Femur (tissue), 1 donor: ENCODE results near the gene TRIM65.
A peak's percentile ranks its signal among the peaks of the same experiment; 100 is the strongest.

Source experiments
- DNase-seq: peaks from one replicate; pipeline ENCODE4 v3.0.0-alpha.2; 2017

The TRIM65 gene, protein sequence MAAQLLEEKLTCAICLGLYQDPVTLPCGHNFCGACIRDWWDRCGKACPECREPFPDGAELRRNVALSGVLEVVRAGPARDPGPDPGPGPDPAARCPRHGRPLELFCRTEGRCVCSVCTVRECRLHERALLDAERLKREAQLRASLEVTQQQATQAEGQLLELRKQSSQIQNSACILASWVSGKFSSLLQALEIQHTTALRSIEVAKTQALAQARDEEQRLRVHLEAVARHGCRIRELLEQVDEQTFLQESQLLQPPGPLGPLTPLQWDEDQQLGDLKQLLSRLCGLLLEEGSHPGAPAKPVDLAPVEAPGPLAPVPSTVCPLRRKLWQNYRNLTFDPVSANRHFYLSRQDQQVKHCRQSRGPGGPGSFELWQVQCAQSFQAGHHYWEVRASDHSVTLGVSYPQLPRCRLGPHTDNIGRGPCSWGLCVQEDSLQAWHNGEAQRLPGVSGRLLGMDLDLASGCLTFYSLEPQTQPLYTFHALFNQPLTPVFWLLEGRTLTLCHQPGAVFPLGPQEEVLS

DNA sequence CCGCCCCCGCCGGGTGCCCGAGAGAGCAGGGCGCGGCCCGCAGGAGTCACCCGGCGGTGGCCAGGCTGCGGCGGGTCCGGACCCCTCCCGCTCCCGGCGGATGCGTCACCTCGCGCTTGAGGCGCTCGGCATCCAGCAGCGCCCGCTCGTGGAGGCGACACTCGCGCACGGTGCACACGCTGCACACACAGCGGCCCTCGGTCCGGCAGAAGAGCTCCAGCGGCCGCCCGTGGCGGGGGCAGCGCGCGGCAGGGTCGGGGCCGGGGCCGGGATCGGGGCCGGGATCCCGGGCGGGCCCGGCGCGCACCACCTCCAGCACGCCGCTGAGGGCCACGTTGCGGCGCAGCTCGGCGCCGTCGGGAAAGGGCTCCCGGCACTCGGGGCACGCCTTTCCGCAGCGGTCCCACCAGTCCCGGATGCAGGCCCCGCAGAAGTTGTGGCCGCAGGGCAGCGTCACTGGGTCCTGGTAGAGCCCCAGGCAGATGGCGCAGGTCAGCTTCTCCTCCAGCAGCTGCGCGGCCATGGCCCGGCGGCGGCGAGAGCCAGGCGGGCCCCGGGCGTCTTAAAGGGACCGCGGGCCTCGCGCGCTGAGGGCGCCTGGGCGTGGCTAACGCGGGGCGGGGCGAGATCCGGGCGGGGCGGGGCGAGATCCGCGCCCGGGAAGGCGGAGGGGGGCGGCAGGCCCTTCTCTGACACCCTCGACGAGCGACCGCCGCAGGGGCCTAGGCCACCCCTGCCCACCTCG lies at the start of gene TRIM65:
Gene TRIM65, minus strand, starts transcription at position 537 of the 745 bp plus-strand sequence. Its CDS starts 14 bp downstream, at position 523.
- peak; percentile 90 for DNase-seq

DNA sequence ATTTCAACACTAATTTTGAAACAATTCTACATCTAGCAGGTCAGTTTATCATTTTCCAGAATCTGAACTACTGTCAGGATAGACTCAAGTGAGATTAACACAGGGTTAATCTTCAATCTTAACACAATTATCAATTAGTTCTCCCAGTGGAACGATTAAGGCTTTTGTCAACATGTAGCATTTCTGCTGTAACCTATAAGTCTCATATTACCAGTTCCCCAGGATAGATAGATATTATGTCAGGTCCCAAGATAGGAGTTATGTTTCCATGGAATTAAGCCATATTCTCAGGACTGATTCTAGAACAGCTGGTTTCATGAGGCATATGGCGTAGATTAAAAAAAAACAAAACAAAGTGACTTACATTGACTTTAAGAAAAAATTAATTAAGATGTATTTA lies 48.5 kb upstream of the TRIM65 start:
- no peak for DNase-seq

DNA sequence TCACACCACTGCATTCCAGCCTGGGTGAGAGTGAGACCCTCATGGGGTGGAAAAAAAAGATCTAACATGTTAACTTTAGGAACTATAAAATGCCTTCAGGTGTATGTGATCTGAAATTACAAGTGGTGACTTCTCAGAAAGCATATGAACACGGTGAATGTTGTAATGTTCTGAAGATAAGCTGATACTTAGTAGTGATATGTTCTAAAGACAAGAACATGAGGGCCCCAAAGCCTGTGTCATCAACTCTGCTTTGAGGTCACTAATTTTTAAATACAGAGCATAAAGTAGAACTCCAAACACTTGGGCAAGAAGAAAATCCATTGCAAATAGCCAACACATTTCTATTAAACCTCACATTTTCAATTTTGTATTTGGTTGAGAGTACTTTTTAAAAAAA lies 46.7 kb upstream of the TRIM65 start:
- DNase-seq = no peak

DNA sequence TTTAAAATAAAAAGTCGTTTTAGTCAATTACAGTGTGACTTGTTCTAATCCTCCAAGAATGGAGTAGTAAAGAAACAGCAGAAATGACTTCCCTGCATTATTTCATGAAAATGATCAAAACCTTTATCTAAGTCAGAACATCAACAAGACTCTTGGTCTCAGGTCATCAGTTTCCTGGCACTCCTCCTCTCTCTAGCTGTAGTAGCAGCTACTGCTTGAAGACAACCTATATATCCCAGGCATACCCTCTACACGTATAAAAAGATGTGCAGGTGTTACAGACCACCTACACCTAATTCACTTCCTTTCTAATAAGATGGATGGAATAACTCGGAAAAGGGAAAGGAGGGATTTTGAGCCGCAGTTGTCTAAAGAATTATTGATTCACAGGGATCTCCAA lies 45.7 kb upstream of the TRIM65 start:
- DNase-seq = no peak

DNA sequence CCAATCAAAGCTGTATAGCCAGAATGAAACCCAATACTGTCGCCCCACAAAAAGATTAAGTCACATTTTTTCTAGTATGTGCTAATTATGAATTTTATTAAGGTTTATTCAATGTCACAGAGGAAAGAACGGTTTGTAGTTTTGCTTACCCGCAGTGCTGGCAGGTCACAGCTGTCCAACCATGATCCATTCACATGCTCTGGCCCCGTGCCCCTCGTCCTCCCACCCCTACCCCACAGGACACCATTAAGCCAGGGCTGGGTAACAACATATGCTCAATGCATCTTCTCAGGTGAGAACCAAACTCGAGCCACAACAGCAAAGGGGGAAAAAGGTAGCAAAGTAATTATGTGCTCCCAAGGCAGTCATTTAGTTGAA lies 44.7 kb upstream of the TRIM65 start:
- no peak for DNase-seq

DNA sequence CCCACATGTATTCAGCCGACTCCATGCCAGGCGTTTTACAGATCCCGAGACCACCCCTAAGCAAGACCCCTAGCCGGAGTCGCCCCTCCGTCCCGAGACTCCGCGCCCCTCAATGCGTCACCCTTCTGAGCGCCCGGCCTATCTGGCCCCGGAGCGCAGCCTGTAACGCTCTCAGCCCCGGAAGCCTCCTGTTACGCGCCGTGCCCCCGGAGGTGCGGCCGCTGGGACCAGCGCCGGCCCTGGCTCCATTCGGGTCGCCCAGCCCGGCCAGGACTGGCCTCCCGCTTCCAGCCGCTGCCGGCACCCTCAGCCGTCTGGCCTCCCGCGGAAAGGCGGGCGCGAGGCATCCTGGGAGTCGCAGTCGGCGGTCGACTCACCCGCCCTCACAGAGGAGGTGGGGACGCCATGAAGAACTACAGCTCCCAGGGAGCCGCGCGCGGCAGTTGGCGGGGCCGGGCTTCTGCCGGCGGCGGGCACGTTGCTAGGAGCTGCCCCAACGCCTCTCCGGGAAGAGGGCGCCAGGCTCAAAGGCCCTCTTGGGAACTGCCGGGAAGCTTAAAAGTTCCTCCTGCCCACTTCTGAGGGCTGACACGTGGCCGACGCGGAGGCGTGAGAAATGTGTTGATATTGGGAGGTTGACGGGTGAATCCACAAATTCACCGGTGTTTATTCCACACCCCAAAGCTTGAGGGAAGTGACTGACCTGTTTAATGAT lies 44.1 kb upstream of the TRIM65 start, which contains the start of gene FBF1:
Gene FBF1, minus strand, starts transcription at position 316 of the 715 bp plus-strand sequence. CDS start 2,893 bp downstream, outside the sequence.
- DNase-seq = peak; percentile 96

DNA sequence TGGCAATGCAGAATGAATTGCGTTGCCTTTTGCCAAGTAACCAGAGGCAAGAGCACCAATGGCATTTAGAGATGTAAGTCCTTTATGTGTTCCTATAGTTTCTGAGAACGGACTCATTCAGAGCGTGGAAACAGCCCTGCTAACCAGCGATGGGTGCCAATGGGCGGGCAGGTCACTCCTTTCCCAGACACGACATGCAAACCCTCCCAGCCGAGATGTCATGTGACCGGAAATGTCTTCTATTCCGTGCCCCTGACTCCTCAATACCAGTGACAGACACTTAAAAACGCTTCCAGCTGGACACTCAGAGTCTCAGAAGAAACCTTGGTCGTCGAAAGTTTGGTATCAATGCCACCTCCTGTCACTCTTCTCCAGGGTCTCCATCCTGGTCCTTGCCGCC lies 40.9 kb upstream of the TRIM65 start:
- DNase-seq = no peak

DNA sequence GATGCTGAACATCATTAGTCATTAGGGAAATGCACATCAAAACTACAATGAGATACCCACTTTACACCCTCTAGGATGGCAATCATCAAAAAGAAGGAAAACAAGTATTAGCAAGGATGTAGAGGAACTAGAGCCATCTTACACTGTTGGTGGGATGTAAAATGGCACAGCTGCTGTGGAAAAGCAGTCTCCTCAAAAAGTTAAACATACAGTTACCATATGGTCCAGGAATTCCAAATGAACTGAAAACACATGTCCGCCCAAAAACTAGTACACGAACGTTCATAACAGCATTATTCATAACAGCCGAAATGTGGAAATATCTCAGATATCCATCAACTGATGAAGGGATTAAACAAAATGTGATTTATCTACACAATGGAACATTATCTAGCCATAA lies 37.1 kb upstream of the TRIM65 start:
- no peak for DNase-seq

DNA sequence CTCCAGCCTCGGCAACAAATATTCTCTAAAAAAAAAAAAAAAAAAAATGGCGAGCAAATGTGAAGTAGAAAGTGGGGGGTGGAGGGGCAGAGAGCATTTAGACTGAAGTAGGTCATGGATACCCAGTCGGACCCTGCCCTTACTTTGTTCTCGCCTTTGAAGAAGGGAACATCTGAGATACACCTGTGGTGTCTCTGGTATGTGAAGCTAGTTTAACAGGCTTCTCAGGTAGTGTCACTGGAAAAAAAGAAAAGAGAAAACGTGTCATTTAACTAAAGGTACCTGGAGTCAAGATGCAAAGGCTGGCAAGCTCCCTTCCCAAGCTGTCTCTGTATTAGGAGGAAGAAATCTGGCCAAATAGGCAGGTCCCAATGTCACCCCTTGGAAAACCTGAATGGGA lies 36.1 kb upstream of the TRIM65 start:
- no peak for DNase-seq

DNA sequence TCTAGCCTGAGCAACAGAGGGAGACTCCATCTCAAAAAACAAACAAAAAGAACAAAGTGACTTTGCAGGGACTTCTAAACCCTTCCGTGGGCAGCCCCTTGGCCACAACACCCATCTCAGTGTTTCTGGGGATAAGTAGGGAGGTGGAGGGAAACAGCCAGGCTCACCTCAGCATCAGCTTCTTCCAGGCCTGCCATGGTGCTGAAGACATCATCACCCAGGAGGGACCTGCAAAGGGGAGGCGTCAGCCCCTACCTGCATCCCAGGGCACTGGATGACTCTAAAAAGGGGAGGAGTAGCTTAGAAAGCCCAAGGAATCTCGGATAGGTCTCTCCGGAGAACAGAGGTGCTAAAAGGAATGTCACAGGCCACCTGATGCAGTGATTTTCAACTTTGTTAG lies 34.3 kb upstream of the TRIM65 start:
- no peak for DNase-seq

DNA sequence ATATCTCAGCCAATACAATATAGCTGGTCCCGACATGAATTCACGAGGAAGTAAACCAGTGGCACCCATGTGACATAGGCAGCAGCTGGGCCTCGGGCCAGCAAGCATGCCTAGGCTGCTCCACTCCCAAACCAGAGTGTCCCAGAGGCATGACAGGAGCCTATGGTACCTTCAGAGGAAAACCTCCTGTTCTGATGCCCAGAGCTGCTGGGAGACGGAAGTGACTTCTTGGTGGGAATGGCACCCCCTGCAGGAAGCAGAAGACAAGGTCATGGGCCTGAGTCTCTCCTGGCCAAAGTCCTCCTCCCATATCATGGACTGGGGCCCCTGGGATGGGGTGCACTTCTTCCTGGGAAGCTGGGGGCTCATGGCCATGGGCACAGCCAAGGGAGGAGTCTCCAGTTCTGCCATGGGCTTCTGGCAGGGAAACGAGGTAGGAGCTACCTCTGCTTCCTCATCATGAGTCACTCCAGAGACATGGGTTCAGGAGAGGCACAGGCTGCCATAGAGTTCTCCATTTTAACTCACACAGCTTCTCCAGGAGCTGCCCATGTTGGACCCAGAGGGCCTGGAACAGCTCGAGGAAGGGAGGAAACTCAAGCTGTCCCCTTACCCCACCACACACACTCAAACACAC lies 30.7 kb upstream of the TRIM65 start:
- no peak for DNase-seq

DNA sequence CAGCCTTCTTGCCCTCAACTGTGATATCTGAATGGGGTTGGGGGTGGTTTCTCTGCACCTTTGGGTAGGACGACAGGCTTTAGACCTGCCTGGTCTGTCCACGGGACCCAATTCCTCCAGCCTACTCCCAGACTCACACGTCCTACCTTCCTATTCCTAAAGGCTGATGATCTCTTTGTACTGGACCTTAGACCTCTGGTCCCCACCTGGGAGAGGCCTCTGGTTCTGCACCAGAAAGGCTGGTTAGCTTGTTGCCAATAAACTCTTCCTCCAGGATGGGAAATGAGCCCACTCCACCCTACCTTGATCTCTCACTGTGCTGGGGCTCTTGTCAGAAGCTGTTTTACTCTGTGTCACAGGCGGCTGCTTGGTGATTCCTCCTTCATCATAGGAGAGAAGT lies 29.7 kb upstream of the TRIM65 start:
- no peak for DNase-seq

DNA sequence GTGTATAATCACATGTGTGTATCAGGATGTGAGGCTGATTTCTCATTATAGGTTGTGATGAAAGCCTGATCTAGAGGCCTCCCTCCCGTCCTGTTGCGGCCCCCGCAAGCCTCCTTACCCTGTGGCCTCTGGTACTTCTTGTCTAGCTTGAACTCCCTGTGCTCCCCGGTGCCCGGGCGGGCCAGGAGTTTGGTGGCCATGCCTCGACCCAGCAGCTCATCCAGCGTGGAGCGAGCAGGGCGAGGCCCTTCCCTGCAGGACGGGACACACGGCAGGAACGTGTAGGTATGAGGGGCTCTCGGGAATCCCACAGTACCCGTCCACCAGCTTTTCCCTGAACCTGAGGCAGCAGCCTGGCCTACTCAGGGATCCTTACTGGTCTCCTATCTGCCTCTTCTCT lies 29.2 kb upstream of the TRIM65 start:
- DNase-seq = no peak

DNA sequence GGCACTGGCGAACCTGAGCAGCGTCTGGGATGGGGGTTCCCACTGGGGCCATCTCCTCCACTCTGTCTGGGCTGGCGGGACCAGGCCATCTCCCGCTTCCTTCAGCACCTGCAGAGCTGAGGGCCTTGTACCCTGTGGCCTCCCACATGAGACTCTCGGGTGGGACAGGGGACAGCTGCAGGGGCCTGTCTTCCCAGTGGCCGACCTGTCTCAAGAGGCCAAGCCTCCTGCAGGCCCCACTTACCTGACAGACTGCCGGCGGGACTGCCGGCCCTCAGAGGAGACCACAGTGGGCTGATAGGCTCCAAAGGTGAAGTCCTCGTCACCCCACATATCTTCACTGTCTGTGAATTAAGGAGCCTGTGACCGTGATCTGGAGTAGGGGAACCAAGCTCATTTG lies 28.4 kb upstream of the TRIM65 start:
- no peak for DNase-seq

DNA sequence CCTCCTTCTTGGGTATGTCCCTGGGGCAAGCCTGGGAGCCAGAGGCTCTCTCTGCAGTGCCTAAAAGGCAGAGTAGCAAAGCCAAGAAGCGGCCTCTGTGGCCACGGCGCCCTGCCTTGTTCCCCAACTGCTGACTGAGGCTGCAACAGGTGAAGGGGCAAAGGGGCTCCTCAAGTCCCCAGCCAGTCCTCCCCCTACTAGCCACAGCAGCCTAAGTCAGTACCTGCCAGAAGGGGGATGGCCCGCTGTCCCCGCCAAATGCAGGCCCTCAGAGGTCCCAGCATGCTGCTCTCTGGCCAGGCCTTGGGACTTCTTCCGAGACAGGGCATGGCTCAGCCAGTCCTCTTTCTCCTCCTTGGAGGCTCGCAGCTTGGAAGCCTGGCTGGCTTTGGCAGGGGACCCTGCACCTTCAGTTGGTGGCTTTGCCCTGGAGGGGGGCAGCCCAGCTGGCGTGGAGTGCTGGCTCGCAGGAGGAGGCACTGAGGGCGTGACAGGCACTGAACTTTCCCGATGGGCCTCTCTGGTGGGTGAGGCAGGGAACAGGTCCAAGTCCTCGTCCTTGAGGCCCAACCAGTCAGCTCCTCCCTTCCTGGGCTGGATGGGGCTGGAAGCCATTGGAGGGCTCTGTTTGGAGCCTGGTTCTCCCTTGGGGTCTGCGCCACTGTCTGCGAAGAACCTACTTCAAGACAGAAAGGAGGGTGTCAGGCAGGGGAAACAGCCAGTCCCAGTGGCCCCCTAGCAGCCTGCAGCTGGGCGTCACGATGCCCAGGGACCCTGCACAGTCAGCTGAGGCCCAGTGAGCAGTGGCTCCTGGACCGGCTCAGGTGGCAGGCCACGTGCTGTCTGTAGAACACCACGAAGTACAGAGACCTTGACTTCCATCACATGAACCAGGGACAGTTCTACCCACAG lies 26.5 kb upstream of the TRIM65 start:
- no peak for DNase-seq

DNA sequence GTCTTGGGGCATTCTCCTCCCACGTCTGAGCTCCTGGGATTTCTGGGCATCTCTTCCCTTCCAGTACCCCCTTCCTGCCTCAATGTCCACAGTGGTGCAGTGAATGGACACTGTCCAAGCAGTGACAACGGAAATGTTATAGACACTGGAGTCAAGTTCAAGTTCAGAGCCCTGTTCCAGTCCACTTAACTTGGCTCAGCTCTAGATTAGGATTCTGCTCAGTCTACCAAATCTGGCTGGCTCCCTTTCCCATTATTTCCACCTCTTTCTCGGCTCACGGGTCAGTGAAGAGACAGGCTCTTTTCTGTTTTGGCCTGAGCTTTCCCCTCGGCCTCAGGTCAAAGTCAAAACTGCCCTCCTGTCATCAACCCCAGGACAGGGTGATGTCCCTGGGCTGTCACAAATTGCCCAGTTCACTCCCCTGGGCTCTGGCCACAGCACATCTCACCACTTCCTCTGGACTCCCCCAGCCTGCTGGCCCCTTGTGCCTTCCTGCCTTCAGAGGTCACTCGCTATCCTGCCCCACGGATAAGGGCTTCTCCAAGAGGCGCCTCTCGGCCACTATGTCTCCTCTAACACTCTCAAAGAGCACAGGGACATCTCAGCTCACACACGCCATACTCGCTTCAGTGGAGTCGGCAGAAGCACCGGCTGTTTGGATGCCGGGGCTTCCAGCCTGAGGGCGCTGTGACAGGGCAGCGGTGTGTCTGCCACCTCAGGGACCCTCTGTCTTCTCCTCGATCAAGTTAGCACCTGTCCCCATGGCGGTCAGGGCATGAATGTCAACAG lies 25.6 kb upstream of the TRIM65 start:
- DNase-seq = no peak

DNA sequence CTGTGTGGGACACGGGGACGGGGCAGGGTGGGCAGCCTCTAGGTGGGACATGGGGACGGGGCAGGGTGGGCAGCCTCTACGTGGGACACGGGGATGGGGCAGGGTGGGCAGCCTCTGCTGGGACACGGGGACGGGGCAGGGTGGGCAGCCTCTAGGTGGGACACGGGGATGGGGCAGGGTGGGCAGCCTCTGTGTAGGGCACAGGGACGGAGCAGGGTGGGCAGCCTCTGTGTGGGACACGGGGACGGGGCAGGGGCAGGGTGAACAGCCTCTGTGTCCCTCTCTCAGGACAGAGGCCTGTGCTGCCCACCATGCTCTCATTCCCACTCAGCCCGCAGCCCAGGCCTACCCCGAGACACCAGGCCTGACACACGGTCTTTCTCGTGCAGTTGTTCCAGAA lies 24.8 kb upstream of the TRIM65 start:
- DNase-seq = no peak

DNA sequence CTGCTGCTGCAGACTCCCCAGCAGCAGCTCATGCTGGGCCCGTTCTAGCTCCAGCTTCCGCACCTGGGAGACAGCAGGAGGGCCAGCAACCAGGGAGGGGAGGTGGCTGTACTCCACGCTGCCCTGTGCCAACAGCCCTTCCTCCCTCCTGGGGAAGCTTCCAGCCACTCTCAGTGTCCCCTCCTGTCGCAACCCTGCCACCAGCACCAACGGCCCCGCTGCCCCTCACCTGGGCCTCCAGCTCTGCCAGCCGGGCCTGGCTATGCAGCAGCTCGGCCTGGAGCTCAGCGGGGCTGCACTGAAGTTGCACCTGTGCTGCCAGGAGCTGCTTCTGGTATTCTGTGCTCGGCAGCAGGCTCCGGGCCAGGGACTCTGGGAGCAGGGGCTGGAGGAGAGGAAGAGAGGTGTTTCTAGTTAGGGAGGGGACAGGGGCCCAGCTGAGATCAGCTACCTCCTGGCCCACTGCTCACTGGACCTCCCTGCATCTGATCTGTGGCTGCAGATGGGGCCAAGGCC lies 23.4 kb upstream of the TRIM65 start:
- DNase-seq = no peak

DNA sequence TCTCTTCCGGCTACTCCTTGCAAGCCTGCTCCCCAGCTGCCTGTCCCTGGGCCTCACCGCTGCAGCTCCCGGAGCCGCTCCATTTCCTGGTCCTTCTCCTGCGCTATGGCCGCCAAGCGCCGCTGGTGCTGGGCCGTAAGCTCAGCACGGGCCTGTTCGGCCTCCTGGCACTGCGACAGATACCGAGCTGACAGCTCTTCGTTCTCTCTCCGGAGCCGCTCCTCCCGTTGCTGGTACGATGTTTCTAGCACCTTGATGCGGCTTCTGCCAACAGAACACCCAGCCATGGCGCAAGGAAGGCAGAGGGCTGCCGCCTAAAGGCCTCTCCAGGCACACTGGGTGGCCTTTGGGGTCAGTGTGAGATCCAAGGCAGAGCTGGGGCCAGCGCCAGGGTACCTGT lies 22.9 kb upstream of the TRIM65 start:
- no peak for DNase-seq

DNA sequence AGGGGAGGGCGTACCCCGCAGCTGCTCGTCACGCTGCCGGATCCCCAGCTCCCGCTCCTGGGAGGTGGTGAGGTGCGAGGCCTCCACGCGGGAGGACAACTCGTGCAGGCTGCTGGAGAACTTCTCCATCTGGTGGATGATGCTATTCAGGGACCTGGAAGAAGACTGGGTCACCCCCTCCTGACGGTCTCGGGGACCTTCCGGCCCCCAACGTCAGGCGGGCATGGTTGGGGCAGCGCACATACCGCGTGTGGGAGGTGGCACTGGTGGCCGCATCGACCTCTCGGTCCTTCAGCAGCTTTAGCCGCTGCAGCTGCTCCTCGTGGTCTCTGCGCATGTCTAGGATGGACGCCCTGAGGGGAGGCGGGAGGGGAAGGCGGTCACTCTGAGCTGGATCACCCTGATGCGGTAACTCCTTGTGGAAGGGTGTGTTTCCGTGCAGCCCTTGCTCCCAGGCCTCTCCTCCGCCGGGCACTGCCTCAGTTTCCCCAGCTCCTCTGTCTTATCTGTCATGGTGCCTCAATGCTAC lies 21.2 kb upstream of the TRIM65 start:
- DNase-seq = no peak
